Uterus (tissue), 4 donors: ENCODE measurements around the gene KCNJ15. TPM values are rescaled to one million over a fixed set of nuclear protein-coding genes. Genes with fewer than 3 reads are reported as not detected.

Experiments used
- DNase-seq, 2 donors: peaks; one replicate each; pipeline ENCODE4 v3.0.0-alpha.2; 2019 to 2020
- H3K27ac ChIP-seq, 2 donors: fragments of 200-600 bp; sonication (generic); 1 replicate in 1 of 2; 2 replicates in 1 of 2; pipeline ENCODE4 v1.5.1; 2016 to 2018
- H3K27me3 ChIP-seq, 2 donors: fragments of 200-600 bp; sonication (generic); one replicate each; pipeline ENCODE4 v1.5.1; 2018 to 2019; ENCODE audit warnings: control low read depth in 1 of 2
- H3K36me3 ChIP-seq, 2 donors: fragments of 200-600 bp; sonication (generic); one replicate each; pipeline ENCODE4 v1.5.1; 2019; ENCODE audit warnings: control low read depth in 1 of 2
- H3K4me1 ChIP-seq, 2 donors: fragments of 200-600 bp; sonication (generic); one replicate each; pipeline ENCODE4 v1.5.1; 2018 to 2019; ENCODE audit warnings: control low read depth in 1 of 2
- H3K4me3 ChIP-seq, 2 donors: fragments of 200-600 bp; sonication (generic); 1 replicate in 1 of 2; 2 replicates in 1 of 2; pipeline ENCODE4 v1.5.1; 2018 to 2019; ENCODE audit warnings: mild to moderate bottlenecking in 1 of 2
- H3K9me3 ChIP-seq, 2 donors: fragments of 200-600 bp; sonication (generic); one replicate each; pipeline ENCODE4 v1.5.1; 2019; ENCODE audit warnings: control low read depth in 1 of 2
- POLR2A ChIP-seq, 2 donors: fragments of 450-650 bp; IDR thresholded peaks; one replicate each; pipeline ENCODE4 v1.6.1; 2016; ENCODE audit warnings: antibody characterized with exemption in 2 of 2, mild to moderate bottlenecking in 1 of 2, moderate library complexity in 1 of 2
- intact Hi-C: fragments of 100-400 bp; cut with DNase I; formaldehyde crosslinking; loops from one replicate; pipeline ENCODE4 v1.15.1; 2023; ENCODE audit warnings: low total_unique reads
- total RNA-seq, 4 donors: library from RNA; depleted of rRNA in 3 of 4; stranded (reverse); fragments of >200 nt in 3 of 4; gene quantifications; one replicate each; pipeline versions ENCODE4 v1.1.0 to v1.2.4, GENCODE V29; 2014 to 2023
- TF ChIP-seq, protein P1 (sequence below), 4 experiments: fragments of 200-600 bp in 2 of 4; fragments of 450-650 bp in 2 of 4; sonication (generic) in 2 of 4; IDR thresholded peaks; one replicate each; pipeline ENCODE4 v1.5.1; 2016 to 2019; ENCODE audit warnings: antibody characterized with exemption in 4 of 4, mild to moderate bottlenecking in 2 of 4, moderate library complexity in 1 of 4
- donor health status: DM: yes; HTN: yes; CAD: no.

Gene KCNJ15
- total RNA-seq, 4 donors from 2014 or later: 0.21 to 1.1 (median 0.28) TPM

- intact Hi-C loops: no loop called here
- Histone ChIP-seq H3K27me3 (no peaks in the 10 kb centered on the region), H3K9me3 (no peaks in the 10 kb centered on the region), H3K27ac (no peak overlapping the region), H3K4me1 (no peaks in the 10 kb centered on the region), H3K36me3 (no peaks in the 10 kb centered on the region), H3K4me3 (no peak overlapping the region)
- TF ChIP-seq POLR2A (IDR thresholded peaks at IDR 0.05): no peak
- TF ChIP-seq, protein P1, sequence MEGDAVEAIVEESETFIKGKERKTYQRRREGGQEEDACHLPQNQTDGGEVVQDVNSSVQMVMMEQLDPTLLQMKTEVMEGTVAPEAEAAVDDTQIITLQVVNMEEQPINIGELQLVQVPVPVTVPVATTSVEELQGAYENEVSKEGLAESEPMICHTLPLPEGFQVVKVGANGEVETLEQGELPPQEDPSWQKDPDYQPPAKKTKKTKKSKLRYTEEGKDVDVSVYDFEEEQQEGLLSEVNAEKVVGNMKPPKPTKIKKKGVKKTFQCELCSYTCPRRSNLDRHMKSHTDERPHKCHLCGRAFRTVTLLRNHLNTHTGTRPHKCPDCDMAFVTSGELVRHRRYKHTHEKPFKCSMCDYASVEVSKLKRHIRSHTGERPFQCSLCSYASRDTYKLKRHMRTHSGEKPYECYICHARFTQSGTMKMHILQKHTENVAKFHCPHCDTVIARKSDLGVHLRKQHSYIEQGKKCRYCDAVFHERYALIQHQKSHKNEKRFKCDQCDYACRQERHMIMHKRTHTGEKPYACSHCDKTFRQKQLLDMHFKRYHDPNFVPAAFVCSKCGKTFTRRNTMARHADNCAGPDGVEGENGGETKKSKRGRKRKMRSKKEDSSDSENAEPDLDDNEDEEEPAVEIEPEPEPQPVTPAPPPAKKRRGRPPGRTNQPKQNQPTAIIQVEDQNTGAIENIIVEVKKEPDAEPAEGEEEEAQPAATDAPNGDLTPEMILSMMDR (IDR thresholded peaks at IDR 0.05): no peak
- no peak for DNase-seq
Observed at GRCh38 chr21:38291874-38292273, 35.1 kb downstream of the KCNJ15 start.

GRCh38 chr21:38293113-38293512 is 36.3 kb downstream of the KCNJ15 start:
- Histone ChIP-seq H3K4me3 (no peak overlapping the region), H3K36me3 (no peaks in the 10 kb centered on the region), H3K27ac (no peak overlapping the region), H3K9me3 (no peaks in the 10 kb centered on the region), H3K27me3 (no peaks in the 10 kb centered on the region), H3K4me1 (no peaks in the 10 kb centered on the region)
- no peak for TF ChIP-seq POLR2A (IDR thresholded peaks at IDR 0.05)
- TF ChIP-seq, protein P1 (IDR thresholded peaks at IDR 0.05): no peak
- intact Hi-C loops: no loop called here
- DNase-seq: no peak

DNA sequence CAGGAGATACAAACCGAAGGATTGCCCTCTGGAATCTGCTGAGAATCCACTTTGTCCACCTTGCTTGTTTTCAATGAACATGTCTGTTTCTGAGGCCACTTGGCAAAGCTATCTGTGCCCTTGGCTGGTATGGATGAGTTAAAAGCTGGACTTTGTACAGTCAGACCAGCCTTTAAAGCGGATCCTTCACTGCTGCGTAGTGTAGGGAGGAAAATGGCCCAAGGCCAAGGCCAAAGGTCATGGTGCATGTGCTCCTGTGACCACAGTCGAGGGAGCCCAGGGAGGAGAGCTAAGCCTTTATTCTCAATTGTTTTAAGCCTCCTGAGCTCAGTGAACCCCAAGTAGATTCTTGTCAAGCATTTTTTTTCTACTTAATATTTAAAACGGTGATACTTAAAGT is 37.0 kb downstream of the KCNJ15 start:
- H3K4me3 ChIP-seq: no peak overlapping the region
- DNase-seq: no peak
- intact Hi-C loops: no loop called here
- no peaks in the 10 kb centered on the region for H3K4me1 ChIP-seq
- no peaks in the 10 kb centered on the region for H3K9me3 ChIP-seq
- H3K36me3 ChIP-seq: no peaks in the 10 kb centered on the region
- no peaks in the 10 kb centered on the region for H3K27me3 ChIP-seq
- no peak overlapping the region for H3K27ac ChIP-seq
- no peak for TF ChIP-seq POLR2A (IDR thresholded peaks at IDR 0.05)
- TF ChIP-seq, protein P1 (IDR thresholded peaks at IDR 0.05): no peak

DNA sequence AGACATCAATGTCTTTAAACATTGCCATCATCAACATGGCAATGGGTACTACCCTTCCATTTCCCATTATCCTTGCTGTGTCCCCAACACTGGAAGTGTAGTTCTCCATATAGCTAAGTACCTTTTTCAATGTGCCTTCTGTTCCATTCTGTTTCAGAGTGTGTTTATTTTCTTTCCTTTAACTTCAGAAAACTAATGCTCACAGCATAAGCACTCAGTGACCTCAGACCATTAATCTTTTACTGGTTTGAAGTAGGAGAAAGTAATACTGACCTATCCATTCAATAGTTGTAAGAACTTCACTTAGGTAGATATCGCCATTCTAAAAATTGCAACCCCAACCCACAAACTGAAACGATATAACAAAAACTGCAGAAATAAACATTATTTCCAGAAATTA is 37.8 kb downstream of the KCNJ15 start:
- DNase-seq: no peak
- TF ChIP-seq POLR2A (IDR thresholded peaks at IDR 0.05): no peak
- TF ChIP-seq, protein P1 (IDR thresholded peaks at IDR 0.05): no peak
- H3K4me1 ChIP-seq: no peaks in the 10 kb centered on the region
- no peaks in the 10 kb centered on the region for H3K27me3 ChIP-seq
- no peaks in the 10 kb centered on the region for H3K9me3 ChIP-seq
- no peak overlapping the region for H3K27ac ChIP-seq
- no peak overlapping the region for H3K4me3 ChIP-seq
- no peaks in the 10 kb centered on the region for H3K36me3 ChIP-seq
- intact Hi-C loops: no loop called here

- Histone ChIP-seq H3K36me3 (no peaks in the 10 kb centered on the region), H3K9me3 (no peaks in the 10 kb centered on the region), H3K4me3 (no peak overlapping the region), H3K4me1 (no peaks in the 10 kb centered on the region), H3K27me3 (no peaks in the 10 kb centered on the region), H3K27ac (no peak overlapping the region)
- DNase-seq: no peak
- no peak for TF ChIP-seq POLR2A (IDR thresholded peaks at IDR 0.05)
- TF ChIP-seq, protein P1 (IDR thresholded peaks at IDR 0.05): no peak
- intact Hi-C loops: no loop called here
Observed at GRCh38 chr21:38295997-38296764, 39.4 kb downstream of the KCNJ15 start.
